ENCODE data around the gene TPK1. TPM values are rescaled to one million over a fixed set of nuclear protein-coding genes. Genes with fewer than 3 reads are reported as not detected.

TPK1 gene
- total RNA-seq, 6 experiments from 2014 or later, result 3.1 to 6.7 (median 4.3) TPM

DNA sequence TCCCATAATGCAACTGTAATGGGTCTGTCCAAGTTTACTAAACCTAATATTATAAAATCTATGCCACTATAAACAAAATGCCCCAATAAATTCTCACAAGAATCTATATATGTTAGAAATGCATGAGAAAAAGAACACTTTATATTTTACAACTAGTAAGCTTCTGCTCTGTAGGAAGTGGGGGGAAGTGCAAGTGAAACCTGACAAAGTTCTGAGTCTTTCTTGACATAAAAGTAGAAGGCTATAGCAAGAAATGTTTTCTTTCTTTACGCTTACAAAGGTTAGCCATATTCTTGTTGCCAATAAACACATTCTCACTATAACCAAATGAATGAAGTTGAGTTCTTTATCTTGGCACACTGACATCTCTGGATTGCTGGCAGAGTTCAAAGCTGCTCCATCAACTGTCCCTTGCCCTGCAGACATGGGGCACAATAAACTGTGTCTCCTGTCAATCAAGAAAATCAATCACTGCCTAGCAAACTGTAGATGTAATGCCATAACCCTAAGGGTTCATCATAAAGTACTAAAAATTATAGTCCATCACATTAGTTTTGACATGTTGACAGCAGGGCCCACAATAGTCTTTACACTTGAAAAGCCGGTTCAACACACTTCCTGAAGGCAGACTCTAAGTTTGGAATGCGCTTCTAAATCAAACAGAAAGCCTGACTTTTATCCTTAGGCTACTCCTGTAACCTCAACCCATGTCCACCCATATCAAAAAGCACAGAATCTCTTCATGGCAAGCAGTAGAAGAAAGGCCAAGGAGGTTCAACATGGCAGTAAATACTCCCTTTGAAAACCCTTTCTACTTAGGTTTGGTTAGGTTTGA, 58.6 kb downstream of the TPK1 start:
- no peaks in the 10 kb centered on the region for H3K9me3 ChIP-seq
- DNase-seq (peak in 1 of 3 donors; percentile 55), ATAC-seq (peak in 3 of 4 donors; percentile 45 to 68 (median 67))
- no peak for TF ChIP-seq POLR2A (IDR thresholded peaks at IDR 0.05)
- TF ChIP-seq, protein P1, sequence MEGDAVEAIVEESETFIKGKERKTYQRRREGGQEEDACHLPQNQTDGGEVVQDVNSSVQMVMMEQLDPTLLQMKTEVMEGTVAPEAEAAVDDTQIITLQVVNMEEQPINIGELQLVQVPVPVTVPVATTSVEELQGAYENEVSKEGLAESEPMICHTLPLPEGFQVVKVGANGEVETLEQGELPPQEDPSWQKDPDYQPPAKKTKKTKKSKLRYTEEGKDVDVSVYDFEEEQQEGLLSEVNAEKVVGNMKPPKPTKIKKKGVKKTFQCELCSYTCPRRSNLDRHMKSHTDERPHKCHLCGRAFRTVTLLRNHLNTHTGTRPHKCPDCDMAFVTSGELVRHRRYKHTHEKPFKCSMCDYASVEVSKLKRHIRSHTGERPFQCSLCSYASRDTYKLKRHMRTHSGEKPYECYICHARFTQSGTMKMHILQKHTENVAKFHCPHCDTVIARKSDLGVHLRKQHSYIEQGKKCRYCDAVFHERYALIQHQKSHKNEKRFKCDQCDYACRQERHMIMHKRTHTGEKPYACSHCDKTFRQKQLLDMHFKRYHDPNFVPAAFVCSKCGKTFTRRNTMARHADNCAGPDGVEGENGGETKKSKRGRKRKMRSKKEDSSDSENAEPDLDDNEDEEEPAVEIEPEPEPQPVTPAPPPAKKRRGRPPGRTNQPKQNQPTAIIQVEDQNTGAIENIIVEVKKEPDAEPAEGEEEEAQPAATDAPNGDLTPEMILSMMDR (IDR thresholded peaks at IDR 0.05), result no peak
- no peaks in the 10 kb centered on the region for H3K4me1 ChIP-seq
- WGBS (ENCODE audit: insufficient coverage, low coverage, low lambda C conversion rate, missing lambda C conversion rate), result 67% methylated on average over 1 of the region's 3 CpGs
- no peak overlapping the region for H3K4me3 ChIP-seq
- no peaks in the 10 kb centered on the region for H3K36me3 ChIP-seq
- no peak overlapping the region for H3K27ac ChIP-seq
- intact Hi-C loops (cut with DNase I), result no loop called here
- no peaks in the 10 kb centered on the region for H3K27me3 ChIP-seq

DNA sequence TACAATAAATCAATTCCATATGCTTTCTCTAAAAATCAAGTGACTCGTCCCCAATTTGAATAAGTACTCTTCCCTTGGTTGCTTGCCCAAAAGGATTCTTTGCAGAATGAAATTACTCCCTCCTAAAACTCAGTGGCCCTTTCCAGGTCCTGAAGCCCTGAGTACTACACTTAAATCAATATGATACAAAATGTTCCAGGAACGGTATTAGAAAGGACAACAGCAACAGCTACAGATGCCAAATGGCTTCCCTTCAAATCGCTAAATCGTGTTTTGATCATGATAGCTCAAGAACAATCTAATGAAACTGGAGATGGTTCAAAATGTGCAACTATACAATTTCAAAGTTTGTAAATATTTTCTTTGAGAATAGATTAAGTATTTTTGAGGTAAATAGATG, 59.4 kb downstream of the TPK1 start:
- ATAC-seq (peak in 2 of 4 donors; percentile 60 to 73), DNase-seq (no peak)
- H3K27me3 ChIP-seq, result no peaks in the 10 kb centered on the region
- no peaks in the 10 kb centered on the region for H3K9me3 ChIP-seq
- H3K36me3 ChIP-seq, result no peaks in the 10 kb centered on the region
- no peak for TF ChIP-seq POLR2A (IDR thresholded peaks at IDR 0.05)
- TF ChIP-seq, protein P1 (IDR thresholded peaks at IDR 0.05), result no peak
- intact Hi-C loops (cut with DNase I), result no loop called here
- H3K27ac ChIP-seq, result no peak overlapping the region
- 51% methylated on average over 4 of the region's 4 CpGs for WGBS (ENCODE audit: insufficient coverage, low coverage, low lambda C conversion rate, missing lambda C conversion rate)
- H3K4me3 ChIP-seq, result no peak overlapping the region
- no peaks in the 10 kb centered on the region for H3K4me1 ChIP-seq

DNA sequence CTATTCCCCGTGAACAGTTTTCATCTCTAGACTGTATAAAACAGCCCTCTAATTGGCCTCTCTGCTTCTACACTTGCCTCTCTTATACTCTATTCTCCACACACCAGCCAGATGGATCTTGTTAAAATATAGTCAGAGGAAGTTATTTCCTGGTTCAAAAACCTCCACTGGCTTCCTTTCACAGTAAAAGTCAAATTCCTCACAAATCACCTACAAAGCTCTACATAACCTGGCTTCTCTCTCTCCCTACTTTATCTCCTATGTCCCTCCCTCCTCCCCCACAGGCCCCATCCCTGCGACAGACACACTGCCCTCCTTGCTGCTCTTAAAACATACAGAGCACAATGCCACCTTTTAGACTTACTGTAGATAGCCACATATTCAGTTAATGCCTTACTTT, 60.1 kb downstream of the TPK1 start:
- H3K36me3 ChIP-seq, result no peaks in the 10 kb centered on the region
- H3K27ac ChIP-seq, result no peak overlapping the region
- no peaks in the 10 kb centered on the region for H3K4me1 ChIP-seq
- WGBS (ENCODE audit: insufficient coverage, low coverage, low lambda C conversion rate, missing lambda C conversion rate), result 42% methylated on average over 1 of the region's 2 CpGs
- H3K27me3 ChIP-seq, result no peaks in the 10 kb centered on the region
- TF ChIP-seq POLR2A (IDR thresholded peaks at IDR 0.05), result no peak
- TF ChIP-seq, protein P1 (IDR thresholded peaks at IDR 0.05), result no peak
- H3K9me3 ChIP-seq, result no peaks in the 10 kb centered on the region
- ATAC-seq, result peak in 1 of 4 donors; percentile 70
- no peak for DNase-seq
- intact Hi-C loops (cut with DNase I), result no loop called here
- no peak overlapping the region for H3K4me3 ChIP-seq

DNA sequence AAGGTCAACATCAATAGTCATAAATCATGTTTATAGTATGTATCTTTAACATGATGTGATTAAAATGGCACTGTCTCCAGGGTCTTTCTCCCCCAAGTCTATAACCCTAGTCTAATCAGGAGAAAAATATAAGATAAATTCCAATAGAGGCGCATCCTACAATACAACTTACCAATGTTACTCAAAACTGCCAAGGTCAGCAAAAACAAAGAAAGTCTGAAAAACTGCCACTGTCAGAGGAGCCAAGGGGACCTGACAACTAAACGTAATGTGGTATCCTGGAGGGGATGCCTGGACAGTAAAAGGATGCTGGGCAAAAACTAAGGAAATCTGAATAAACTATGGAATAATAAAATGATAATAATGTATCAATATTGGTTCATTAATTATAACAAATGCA, 63.9 kb downstream of the TPK1 start:
- no peaks in the 10 kb centered on the region for H3K27me3 ChIP-seq
- H3K4me3 ChIP-seq, result no peak overlapping the region
- WGBS (ENCODE audit: insufficient coverage, low coverage, low lambda C conversion rate, missing lambda C conversion rate), result 69% methylated on average over 2 of the region's 2 CpGs
- intact Hi-C loops (cut with DNase I), result no loop called here
- no peak for TF ChIP-seq POLR2A (IDR thresholded peaks at IDR 0.05)
- TF ChIP-seq, protein P1 (IDR thresholded peaks at IDR 0.05), result no peak
- ATAC-seq (no peak), DNase-seq (no peak)
- no peak overlapping the region for H3K27ac ChIP-seq
- H3K4me1 ChIP-seq, result no peaks in the 10 kb centered on the region
- no peaks in the 10 kb centered on the region for H3K9me3 ChIP-seq
- H3K36me3 ChIP-seq, result no peaks in the 10 kb centered on the region

All from right lobe of liver (tissue), 6 donors.